MM.1S (cell line): ENCODE results near the gene ACAA1.

Source experiments
- CTCF ChIP-seq: fragments of 300-600 bp; sonication (generic); IDR thresholded peaks from 2 replicates; pipeline ENCODE4 v1.5.1; 2016; ENCODE audit warnings: antibody characterized with exemption, low read length, mixed read lengths
- EZH2 ChIP-seq: fragments of 300-600 bp; sonication (generic); optimal IDR thresholded peaks from 2 replicates; pipeline ENCODE3; 2017; ENCODE audit warnings: low read depth, mild to moderate bottlenecking, antibody characterized with exemption, low read length, mixed read lengths
- EZH2phosphoT487 ChIP-seq: fragments of 300-600 bp; sonication (generic); IDR thresholded peaks from 2 replicates; pipeline ENCODE4 v1.6.1; 2018; ENCODE audit warnings: antibody characterized with exemption, low read length

GRCh38 chr3:38108649-38109579 is 28.0 kb downstream of the ACAA1 start:
- TF ChIP-seq CTCF (no peak), EZH2 (no peak), EZH2phosphoT487 (no peak)
